GM18519 (cell line): ENCODE data around the gene ECM1.

Experiments used
- ATAC-seq: cut with Tn5 transposase; IDR thresholded peaks from one replicate; pipeline ENCODE4 v1.9.1; 2021; ENCODE audit warnings: mild to moderate bottlenecking, moderate library complexity; ENCODE audit not compliant: unreplicated experiment, low FRiP score

The ECM1 gene

GRCh38 chr1:150543500-150544143 lies 35.7 kb downstream of the ECM1 start:
- no peak for ATAC-seq

- ATAC-seq: no peak
Measured at GRCh38 chr1:150544204-150544603, 36.3 kb downstream of the ECM1 start.

- ATAC-seq: no peak
Measured at GRCh38 chr1:150545486-150546032, 37.6 kb downstream of the ECM1 start.

- no peak for ATAC-seq
Measured at GRCh38 chr1:150546294-150546937, 38.5 kb downstream of the ECM1 start.

GRCh38 chr1:150548324-150548631 lies 40.4 kb downstream of the ECM1 start:
- no peak for ATAC-seq

GRCh38 chr1:150548632-150549495 lies 41.0 kb downstream of the ECM1 start, which contains the start of gene ADAMTSL4:
Gene ADAMTSL4 (plus strand): TSS chr1:150549408. CDS start chr1:150552289, 2,881 bp downstream.
- no peak for ATAC-seq

- no peak for ATAC-seq
Measured at GRCh38 chr1:150549496-150550221, 41.8 kb downstream of the ECM1 start.

GRCh38 chr1:150550222-150551050 lies 42.5 kb downstream of the ECM1 start:
- ATAC-seq: no peak

GRCh38 chr1:150551051-150551783 lies 43.3 kb downstream of the ECM1 start:
- ATAC-seq: no peak

- ATAC-seq: no peak
Measured at GRCh38 chr1:150551784-150552127, 43.8 kb downstream of the ECM1 start.

- ATAC-seq: no peak
Measured at GRCh38 chr1:150552128-150552910, 44.4 kb downstream of the ECM1 start.

- no peak for ATAC-seq
Measured at GRCh38 chr1:150552911-150553289, 45.0 kb downstream of the ECM1 start.

- ATAC-seq: no peak
Measured at GRCh38 chr1:150553392-150554085, 45.6 kb downstream of the ECM1 start.

- no peak for ATAC-seq
Measured at GRCh38 chr1:150554086-150554452, 46.2 kb downstream of the ECM1 start.

- ATAC-seq: no peak
Measured at GRCh38 chr1:150555198-150555970, 47.5 kb downstream of the ECM1 start.

GRCh38 chr1:150555971-150556865 lies 48.3 kb downstream of the ECM1 start:
- no peak for ATAC-seq
